ENCODE data around the gene DENND4C. TPM values are rescaled to one million over a fixed set of nuclear protein-coding genes. Genes with fewer than 3 reads are reported as not detected.

The DENND4C gene
- total RNA-seq, 1 donor from 2014 or later: 35.6 TPM

GRCh38 chr9:19208653-19209052, 21.8 kb upstream of the DENND4C start:
- Mint-ChIP-seq H3K27me3 (ENCODE audit: unreplicated experiment) (no peaks in the 10 kb centered on the region), H3K9me3 (ENCODE audit: unreplicated experiment) (no peaks in the 10 kb centered on the region), H3K27ac (ENCODE audit: unreplicated experiment) (no peak overlapping the region), H3K4me3 (ENCODE audit: unreplicated experiment) (no peak overlapping the region), H3K4me1 (ENCODE audit: unreplicated experiment) (no peaks in the 10 kb centered on the region), H3K36me3 (ENCODE audit: low read depth, unreplicated experiment) (no peaks in the 10 kb centered on the region)
- TF ChIP-seq CTCF (IDR thresholded peaks at IDR 0.05; ENCODE audit: unreplicated experiment): no peak
- no peak for DNase-seq (ENCODE audit: low spot score)

GRCh38 chr9:19209188-19209587, 21.3 kb upstream of the DENND4C start:
- DNase-seq (ENCODE audit: low spot score): no peak
- no peaks in the 10 kb centered on the region for H3K27me3 Mint-ChIP-seq (ENCODE audit: unreplicated experiment)
- no peaks in the 10 kb centered on the region for H3K4me1 Mint-ChIP-seq (ENCODE audit: unreplicated experiment)
- H3K36me3 Mint-ChIP-seq (ENCODE audit: low read depth, unreplicated experiment): no peaks in the 10 kb centered on the region
- H3K27ac Mint-ChIP-seq (ENCODE audit: unreplicated experiment): no peak overlapping the region
- TF ChIP-seq CTCF (IDR thresholded peaks at IDR 0.05; ENCODE audit: unreplicated experiment): no peak
- no peak overlapping the region for H3K4me3 Mint-ChIP-seq (ENCODE audit: unreplicated experiment)
- H3K9me3 Mint-ChIP-seq (ENCODE audit: unreplicated experiment): no peaks in the 10 kb centered on the region

- Mint-ChIP-seq H3K4me1 (ENCODE audit: unreplicated experiment) (peaks cover 3% of the 10 kb centered on the region), H3K27ac (ENCODE audit: unreplicated experiment) (no peak overlapping the region), H3K9me3 (ENCODE audit: unreplicated experiment) (no peaks in the 10 kb centered on the region), H3K36me3 (ENCODE audit: low read depth, unreplicated experiment) (no peaks in the 10 kb centered on the region), H3K4me3 (ENCODE audit: unreplicated experiment) (no peak overlapping the region), H3K27me3 (ENCODE audit: unreplicated experiment) (no peaks in the 10 kb centered on the region)
- TF ChIP-seq CTCF (IDR thresholded peaks at IDR 0.05; ENCODE audit: unreplicated experiment): no peak
- DNase-seq (ENCODE audit: low spot score): no peak
Observed at GRCh38 chr9:19213823-19214222, 16.7 kb upstream of the DENND4C start.

- DNase-seq (ENCODE audit: low spot score): no peak
- Mint-ChIP-seq H3K9me3 (ENCODE audit: unreplicated experiment) (no peaks in the 10 kb centered on the region), H3K27ac (ENCODE audit: unreplicated experiment) (no peak overlapping the region), H3K36me3 (ENCODE audit: low read depth, unreplicated experiment) (no peaks in the 10 kb centered on the region), H3K27me3 (ENCODE audit: unreplicated experiment) (no peaks in the 10 kb centered on the region), H3K4me1 (ENCODE audit: unreplicated experiment) (peaks cover 3% of the 10 kb centered on the region), H3K4me3 (ENCODE audit: unreplicated experiment) (no peak overlapping the region)
- TF ChIP-seq CTCF (IDR thresholded peaks at IDR 0.05; ENCODE audit: unreplicated experiment): no peak
Observed at GRCh38 chr9:19216466-19216865, 14.0 kb upstream of the DENND4C start.

- peaks cover 3% of the 10 kb centered on the region for H3K4me1 Mint-ChIP-seq (ENCODE audit: unreplicated experiment)
- H3K27ac Mint-ChIP-seq (ENCODE audit: unreplicated experiment): no peak overlapping the region
- H3K27me3 Mint-ChIP-seq (ENCODE audit: unreplicated experiment): no peaks in the 10 kb centered on the region
- no peaks in the 10 kb centered on the region for H3K9me3 Mint-ChIP-seq (ENCODE audit: unreplicated experiment)
- no peak overlapping the region for H3K4me3 Mint-ChIP-seq (ENCODE audit: unreplicated experiment)
- no peak for TF ChIP-seq CTCF (IDR thresholded peaks at IDR 0.05; ENCODE audit: unreplicated experiment)
- H3K36me3 Mint-ChIP-seq (ENCODE audit: low read depth, unreplicated experiment): no peaks in the 10 kb centered on the region
- DNase-seq (ENCODE audit: low spot score): no peak
Observed at GRCh38 chr9:19221326-19221725, 9.2 kb upstream of the DENND4C start.
